Measurements from ENCODE around the gene MICOS13.

MICOS13 gene

GRCh38 chr19:5686647-5687359 lies 6.5 kb upstream of the MICOS13 start:
- DNase-seq: peak; percentile 99

DNA sequence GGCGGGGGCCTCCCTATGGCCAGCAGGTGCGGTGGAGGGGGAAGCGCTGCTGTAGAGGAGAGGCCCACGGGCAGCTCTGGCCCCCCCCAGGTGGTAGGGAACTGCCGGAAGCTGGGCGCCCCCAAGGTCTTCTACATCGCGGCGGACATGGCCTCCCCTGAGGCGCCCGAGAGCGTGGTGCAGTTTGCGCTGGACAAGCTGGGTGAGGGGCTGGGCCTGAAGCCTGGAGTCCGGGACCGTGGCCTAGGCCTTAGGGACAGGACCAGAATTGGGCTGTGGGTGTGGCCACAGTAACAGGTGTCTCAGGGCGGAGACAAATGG lies 6.0 kb upstream of the MICOS13 start:
- no peak for DNase-seq

DNA sequence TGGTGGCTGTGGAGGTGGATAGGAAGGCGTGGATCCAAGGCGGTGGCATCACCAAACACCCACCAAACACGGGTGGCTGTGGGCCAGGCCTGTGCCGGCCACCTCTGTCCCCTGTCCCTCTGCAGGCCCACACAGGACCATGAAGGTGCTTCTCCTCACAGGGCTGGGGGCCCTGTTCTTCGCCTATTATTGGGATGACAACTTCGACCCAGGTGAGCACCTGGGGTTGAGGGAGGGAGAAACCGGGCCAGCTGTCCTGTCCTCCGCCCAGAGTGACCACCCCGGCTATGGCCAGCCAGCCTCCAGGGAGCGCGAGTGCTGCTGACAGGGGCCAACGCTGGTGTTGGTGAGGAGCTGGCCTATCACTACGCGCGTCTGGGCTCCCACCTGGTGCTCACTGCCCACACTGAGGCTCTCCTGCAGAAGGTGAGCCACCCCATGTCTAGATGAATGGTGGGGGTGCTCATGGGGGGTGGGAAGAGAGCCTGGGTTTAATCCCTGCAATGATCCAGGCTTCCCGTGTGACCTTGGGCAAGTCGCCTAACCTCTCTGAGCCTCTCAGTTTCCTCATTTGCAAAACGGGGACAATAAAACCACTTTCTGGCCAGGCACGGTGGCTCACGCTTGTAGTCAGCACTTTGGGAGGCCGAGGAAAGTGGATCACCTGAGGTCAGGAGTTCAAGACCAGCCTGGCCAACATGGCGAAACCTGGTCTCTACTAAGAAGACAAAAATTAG lies 4.5 kb upstream of the MICOS13 start:
- no peak for DNase-seq

DNA sequence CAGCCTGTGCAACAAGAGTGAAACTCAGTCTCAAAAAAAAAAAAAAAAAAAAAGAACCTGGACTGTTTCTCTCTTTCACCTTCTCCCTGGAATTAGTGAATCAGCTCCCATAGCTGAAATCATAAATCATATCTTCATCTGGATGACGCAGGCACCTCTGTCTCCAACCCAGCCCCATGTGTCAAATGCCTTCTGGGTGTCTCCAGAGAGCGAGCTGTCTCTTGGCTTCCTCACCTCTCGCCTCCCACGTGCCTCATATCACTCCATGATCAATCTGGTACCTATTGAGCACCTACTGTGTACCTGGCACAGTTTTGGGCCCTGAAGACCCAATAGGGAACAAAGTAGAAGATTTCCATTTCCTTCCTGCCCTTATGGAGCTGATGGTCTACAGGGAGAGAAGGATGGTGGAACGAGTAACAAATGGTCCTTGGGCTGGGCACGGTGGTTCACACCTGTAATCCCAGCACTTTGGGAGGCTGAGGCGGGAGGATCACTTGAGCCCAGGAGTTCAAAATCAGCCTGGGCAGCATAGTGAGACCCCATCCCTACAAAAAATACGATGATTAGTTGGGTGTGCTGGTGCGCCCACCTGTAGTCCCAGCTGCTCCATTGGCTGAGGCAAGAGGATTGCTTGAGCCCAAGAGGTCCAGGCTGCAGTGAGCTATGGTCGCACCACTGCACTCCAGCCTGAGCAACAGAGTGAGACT lies 3.0 kb upstream of the MICOS13 start:
- DNase-seq: no peak

DNA sequence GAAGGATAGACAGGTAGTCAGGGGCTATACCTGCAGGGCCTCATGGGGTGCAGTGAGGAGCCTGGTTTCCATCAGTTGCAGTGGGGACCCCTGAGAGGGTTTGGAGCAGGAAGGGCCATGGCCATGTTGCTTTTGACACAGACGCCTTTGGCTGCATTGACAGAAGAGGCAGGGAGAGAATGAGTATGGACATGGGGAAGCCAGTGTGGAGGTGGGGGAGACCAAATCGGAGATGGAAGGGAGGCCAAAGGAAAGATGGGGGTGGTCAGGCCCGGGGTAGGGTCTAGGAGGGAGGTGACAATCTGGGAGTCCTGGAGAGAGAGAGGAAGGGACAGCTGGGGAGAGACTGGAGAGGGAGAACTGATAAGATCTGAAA lies 1.8 kb upstream of the MICOS13 start:
- no peak for DNase-seq

GRCh38 chr19:5681391-5682106 lies 1.2 kb upstream of the MICOS13 start:
- DNase-seq: no peak

DNA sequence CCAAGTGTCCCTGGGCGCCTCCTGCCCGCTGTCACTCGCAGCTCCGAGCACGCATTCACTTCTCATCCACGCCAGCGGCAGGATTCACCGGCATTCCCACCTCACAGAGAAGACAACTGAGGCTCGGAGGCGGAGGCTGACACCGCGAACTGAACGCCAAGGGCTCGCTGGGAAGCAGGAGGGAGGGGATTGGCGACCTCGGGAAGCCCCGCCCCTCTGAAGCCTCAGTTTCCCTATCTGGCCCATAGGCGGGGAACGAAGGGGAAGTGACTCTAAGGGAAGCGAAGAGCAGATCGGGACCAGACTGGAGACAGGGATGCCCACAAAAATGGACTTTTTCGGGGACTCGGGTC lies 256 bp downstream of the MICOS13 start:
- no peak for DNase-seq

DNA sequence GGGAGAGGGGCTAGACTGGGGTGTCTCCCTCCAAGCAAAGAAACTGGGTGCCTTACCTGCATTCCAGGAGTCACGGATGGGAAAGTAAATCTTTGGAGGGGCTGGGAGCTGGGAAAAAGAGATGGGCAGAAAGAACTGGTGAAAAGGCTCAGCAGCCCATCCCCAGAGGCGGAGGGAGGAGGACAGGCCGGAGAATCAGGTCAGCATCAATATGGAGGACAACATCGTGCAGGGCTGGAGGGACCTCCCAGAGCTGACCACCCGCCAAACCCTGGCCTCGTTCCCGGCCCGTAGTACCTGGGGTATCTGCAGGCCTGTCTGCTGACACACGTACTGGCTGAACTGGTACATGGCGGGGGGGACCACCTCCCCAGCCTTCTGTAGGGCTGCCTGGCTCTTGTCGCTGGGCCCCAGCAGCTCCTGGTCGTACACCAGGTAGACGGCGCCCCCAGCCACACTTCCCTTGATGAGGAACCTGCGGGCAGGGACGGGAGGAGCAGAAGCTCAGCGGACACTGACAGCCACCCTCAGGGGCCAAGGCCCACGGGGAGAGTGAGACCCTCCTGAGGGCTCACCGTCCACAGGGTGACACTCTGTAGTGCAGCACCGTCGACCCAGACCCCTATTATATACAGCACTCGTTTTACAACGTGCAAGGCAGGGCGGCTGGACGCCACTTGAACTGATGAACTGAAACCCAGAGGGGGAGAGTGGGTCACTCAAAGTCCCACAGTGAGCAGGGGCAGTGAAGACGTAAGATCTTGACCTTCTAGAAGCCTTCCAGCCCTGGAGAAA lies 830 bp downstream of the MICOS13 start:
- DNase-seq: no peak

GRCh38 chr19:5678071-5678718 lies 2.1 kb downstream of the MICOS13 start:
- no peak for DNase-seq

- no peak for DNase-seq
Observed at GRCh38 chr19:5677580-5677979, 2.7 kb downstream of the MICOS13 start.

GRCh38 chr19:5677136-5677535 lies 3.2 kb downstream of the MICOS13 start:
- DNase-seq: no peak

DNA sequence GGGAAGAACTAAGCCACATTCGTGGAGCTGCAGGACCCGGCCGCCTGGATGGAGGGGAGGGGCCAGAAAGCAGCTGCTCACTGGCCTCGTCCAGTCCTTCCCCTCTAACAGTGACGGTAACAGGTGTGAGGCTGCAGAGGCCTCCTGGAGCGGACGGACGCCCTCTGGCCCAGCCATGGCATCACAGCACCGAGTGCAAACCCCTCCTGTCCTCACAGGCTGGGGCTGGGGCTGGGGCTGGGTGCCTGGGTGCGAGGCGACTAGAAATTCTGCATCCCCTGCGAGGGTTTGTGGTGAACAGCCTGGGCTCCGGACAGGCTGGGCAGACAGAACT lies 3.6 kb downstream of the MICOS13 start:
- DNase-seq: no peak

DNA sequence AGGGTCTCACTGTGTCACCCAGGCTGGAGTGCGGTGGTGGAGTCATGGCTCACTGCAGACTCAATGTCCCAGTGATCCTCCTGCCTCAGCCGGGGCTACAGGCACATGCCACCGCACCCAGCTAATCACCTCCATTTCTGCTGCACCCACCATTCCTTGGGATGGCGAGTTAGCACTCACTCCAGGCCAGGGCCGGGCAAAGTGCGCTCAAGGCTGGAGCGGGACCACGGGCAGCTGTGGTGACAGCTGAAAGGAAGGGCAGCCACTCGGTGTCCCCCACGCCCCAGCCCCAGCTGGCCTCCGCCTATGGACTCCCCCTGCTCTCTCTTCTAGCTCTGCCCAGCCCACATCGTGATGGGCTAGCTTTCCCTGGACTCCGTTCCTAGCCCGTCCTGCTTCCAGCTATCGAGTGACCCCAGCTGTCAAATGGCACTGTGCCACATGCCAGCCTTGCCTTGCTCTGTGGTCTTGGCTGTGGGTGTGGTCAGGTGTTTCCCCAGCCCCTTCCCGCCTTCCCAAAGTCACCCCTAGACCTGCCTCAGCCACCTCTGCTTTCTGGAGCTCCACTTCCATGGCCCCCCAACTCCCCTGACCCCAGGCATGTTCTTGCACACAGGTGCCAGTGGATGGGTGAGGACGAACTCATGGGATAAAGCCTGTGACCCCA lies 4.1 kb downstream of the MICOS13 start:
- no peak for DNase-seq

GRCh38 chr19:5674714-5675113 lies 5.6 kb downstream of the MICOS13 start:
- DNase-seq: no peak

DNA sequence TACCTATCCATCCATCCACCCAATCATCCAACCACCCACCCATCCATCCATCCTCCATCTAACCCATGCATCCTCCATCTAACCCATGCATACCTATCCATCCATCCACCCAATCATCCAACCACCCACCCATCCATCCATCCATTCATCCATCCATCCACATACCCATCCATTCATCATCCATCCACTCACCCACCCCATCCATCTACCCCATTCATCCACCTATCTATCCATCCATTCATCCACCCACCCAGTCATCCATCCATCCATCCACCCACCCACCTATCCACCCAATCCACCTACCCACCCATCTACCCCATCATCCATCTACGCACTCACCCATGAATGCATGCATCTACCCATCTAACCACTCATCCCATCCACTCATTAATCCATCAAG lies 6.6 kb downstream of the MICOS13 start:
- DNase-seq: no peak

DNA sequence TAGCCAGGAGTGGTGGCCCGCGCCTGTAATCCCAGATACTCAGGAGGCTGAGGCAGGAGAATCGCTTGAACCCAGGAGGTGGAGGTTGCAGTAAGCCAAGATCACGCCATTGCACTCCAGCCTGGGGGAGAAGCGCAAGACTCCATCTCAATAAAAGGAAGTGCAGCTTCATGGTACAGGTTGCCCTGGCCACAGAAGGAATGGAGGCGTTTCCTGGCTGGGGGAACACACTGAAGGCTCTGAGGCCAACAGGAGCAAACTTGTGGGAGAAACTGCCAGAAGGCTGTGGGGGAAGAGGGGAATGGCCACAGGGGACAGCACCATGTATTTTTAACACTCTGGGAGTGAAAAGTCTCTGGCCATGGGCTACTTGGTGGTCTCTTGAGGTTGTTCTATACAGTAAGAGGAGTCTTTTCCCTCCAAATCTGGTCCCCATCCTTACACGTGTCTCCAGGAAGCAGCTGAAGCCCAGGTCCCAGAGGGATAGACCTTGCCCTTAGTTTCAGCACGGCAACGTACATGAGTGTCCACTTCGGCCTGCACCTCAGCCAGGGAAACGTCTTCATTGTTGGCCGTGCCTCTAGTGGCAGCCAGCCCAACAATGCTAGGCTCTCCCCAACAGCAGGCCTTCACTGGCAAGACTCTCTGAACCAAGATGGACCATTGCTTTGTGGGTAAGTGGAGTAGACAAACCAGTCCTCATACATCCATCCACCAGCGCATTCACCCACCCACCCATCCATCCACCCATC lies 7.4 kb downstream of the MICOS13 start:
- no peak for DNase-seq

GRCh38 chr19:5671600-5671999 lies 8.7 kb downstream of the MICOS13 start:
- no peak for DNase-seq

GRCh38 chr19:5669212-5669611 lies 11.1 kb downstream of the MICOS13 start:
- DNase-seq: no peak

GRCh38 chr19:5667751-5668271 lies 12.5 kb downstream of the MICOS13 start:
- DNase-seq: no peak

GRCh38 chr19:5666921-5667610 lies 13.2 kb downstream of the MICOS13 start:
- DNase-seq: no peak

Measured in stimulated activated CD4-positive, alpha-beta T cell treated with anti-CD3 and anti-CD28 coated beads, Interleukin-4, amount 100 ng/mL, for 1 hour (primary cell).